ENCODE results near the gene CCDC57.
"Not testable (repeated sequence)": the region's sequence is repeated elsewhere in the genome, so short reads cannot be mapped to it uniquely, and the experiment has no call there.

Gene CCDC57

GRCh38 chr17:82221341-82221902 is 8.8 kb upstream of the CCDC57 start:
- DNase-seq: no peak

GRCh38 chr17:82219753-82220709 is 7.4 kb upstream of the CCDC57 start:
- DNase-seq: no peak

GRCh38 chr17:82219083-82219482 is 6.4 kb upstream of the CCDC57 start:
- DNase-seq: no peak

- no peak for DNase-seq
Measured at GRCh38 chr17:82218349-82219075, 5.9 kb upstream of the CCDC57 start.

GRCh38 chr17:82217530-82218204 is 5.0 kb upstream of the CCDC57 start:
- DNase-seq: peak; percentile 93

- peak; percentile 59 for DNase-seq
Measured at GRCh38 chr17:82217120-82217529, 4.5 kb upstream of the CCDC57 start.

GRCh38 chr17:82216301-82217119 is 3.9 kb upstream of the CCDC57 start:
- peak; percentile 86 for DNase-seq

GRCh38 chr17:82215972-82216300 is 3.3 kb upstream of the CCDC57 start:
- DNase-seq: no peak

- DNase-seq: no peak
Measured at GRCh38 chr17:82215095-82215971, 2.7 kb upstream of the CCDC57 start.

- no peak for DNase-seq
Measured at GRCh38 chr17:82214012-82214628, 1.5 kb upstream of the CCDC57 start.

GRCh38 chr17:82213251-82214011 is 789 bp upstream of the CCDC57 start:
- DNase-seq: peak; percentile 76

- DNase-seq: not testable (repeated sequence)
Measured at GRCh38 chr17:82210655-82211054, 2.0 kb downstream of the CCDC57 start.

- peak; percentile 87 for DNase-seq
Measured at GRCh38 chr17:82205720-82206508, 6.7 kb downstream of the CCDC57 start.

- DNase-seq: peak; percentile 82
Measured at GRCh38 chr17:82204831-82205719, 7.6 kb downstream of the CCDC57 start.

GRCh38 chr17:82203920-82204319 is 8.7 kb downstream of the CCDC57 start:
- DNase-seq: no peak

GRCh38 chr17:82202981-82203380 is 9.7 kb downstream of the CCDC57 start:
- no peak for DNase-seq

- DNase-seq: no peak
Measured at GRCh38 chr17:82201498-82201910, 11.1 kb downstream of the CCDC57 start.
